ENCODE data around the gene SRCAP.

DNA sequence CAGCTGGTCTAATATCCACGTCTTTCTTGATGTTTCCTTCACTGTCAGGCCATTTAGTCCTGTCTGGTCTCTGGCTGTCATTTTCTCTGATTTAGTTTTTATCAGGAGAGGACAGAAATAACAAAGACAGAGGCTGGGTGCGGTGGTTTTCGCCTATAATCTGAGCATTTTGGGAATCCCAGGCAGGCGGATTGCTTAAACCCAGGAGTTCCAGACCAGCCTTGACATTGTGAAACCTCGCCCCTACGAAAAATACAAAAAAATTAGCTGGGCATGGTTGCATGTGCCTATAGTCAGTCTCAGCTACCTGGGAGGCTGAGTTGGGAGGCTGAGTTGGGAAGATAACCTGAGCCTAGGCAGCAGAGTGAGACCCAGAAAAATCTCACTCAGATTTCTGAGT is 7.1 kb downstream of the SRCAP start:
- TF ChIP-seq POLR2A (IDR thresholded peaks at IDR 0.05) (no peak), CTCF (IDR thresholded peaks at IDR 0.05) (no peak)
